ENCODE data around the gene OR52B2. TPM values are rescaled to one million over a fixed set of nuclear protein-coding genes. Genes with fewer than 3 reads are reported as not detected.

The OR52B2 gene
- total and polyA plus RNA-seq, 2 experiments from 2014 or later: not detected

GRCh38 chr11:6203327-6203726 is 33.2 kb upstream of the OR52B2 start (continued):
- no peak for TF ChIP-seq REST (IDR thresholded peaks at IDR 0.05; ENCODE audit: unreplicated experiment)

- H3K36me3 ChIP-seq (ENCODE audit: insufficient read depth): no peaks in the 10 kb centered on the region
- H3K27me3 ChIP-seq (ENCODE audit: insufficient read depth): no peaks in the 10 kb centered on the region
- no peak overlapping the region for H2AFZ ChIP-seq
- no peak for DNase-seq (ENCODE audit: low spot score)
- H3K4me1 Mint-ChIP-seq: peaks cover 8% of the 10 kb centered on the region
- H3K9me2 ChIP-seq (ENCODE audit: insufficient read depth): no peaks in the 10 kb centered on the region
- ATAC-seq: no peak
- H3K27me3 Mint-ChIP-seq (ENCODE audit: insufficient read depth, low read depth, poor library complexity): peaks cover 2% of the 10 kb centered on the region
- no peaks in the 10 kb centered on the region for H3K36me3 Mint-ChIP-seq (ENCODE audit: low read depth)
- no peak overlapping the region for H3K27ac ChIP-seq (ENCODE audit: low read depth)
- H3K4me2 ChIP-seq: no peak overlapping the region
- H4K20me1 ChIP-seq (replicated peaks; ENCODE audit: insufficient read depth): peaks cover 5% of the 10 kb centered on the region; the same call in 1 of the 2 replicates
- peaks cover 7% of the 10 kb centered on the region; the same call in 1 of the 2 replicates for H3K4me1 ChIP-seq (ENCODE audit: insufficient read depth)
- H3K4me3 Mint-ChIP-seq: no peak overlapping the region
- no peaks in the 10 kb centered on the region for H3K79me2 ChIP-seq (replicated peaks; ENCODE audit: insufficient read depth)
- no peaks in the 10 kb centered on the region for H3F3A ChIP-seq (replicated peaks; ENCODE audit: low read depth)
- H3K27ac Mint-ChIP-seq: no peak overlapping the region
- H3K4me3 ChIP-seq: no peak overlapping the region
- H3K9me3 Mint-ChIP-seq: no peaks in the 10 kb centered on the region
- TF ChIP-seq, protein P1, sequence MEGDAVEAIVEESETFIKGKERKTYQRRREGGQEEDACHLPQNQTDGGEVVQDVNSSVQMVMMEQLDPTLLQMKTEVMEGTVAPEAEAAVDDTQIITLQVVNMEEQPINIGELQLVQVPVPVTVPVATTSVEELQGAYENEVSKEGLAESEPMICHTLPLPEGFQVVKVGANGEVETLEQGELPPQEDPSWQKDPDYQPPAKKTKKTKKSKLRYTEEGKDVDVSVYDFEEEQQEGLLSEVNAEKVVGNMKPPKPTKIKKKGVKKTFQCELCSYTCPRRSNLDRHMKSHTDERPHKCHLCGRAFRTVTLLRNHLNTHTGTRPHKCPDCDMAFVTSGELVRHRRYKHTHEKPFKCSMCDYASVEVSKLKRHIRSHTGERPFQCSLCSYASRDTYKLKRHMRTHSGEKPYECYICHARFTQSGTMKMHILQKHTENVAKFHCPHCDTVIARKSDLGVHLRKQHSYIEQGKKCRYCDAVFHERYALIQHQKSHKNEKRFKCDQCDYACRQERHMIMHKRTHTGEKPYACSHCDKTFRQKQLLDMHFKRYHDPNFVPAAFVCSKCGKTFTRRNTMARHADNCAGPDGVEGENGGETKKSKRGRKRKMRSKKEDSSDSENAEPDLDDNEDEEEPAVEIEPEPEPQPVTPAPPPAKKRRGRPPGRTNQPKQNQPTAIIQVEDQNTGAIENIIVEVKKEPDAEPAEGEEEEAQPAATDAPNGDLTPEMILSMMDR (conservative IDR thresholded peaks at IDR 0.05; ENCODE audit: low read depth in 2 of 2): no peak
- no peak for TF ChIP-seq ZNF462 (CRISPR knock-in tag; IDR thresholded peaks at IDR 0.05)
- TF ChIP-seq POLR2AphosphoS5 (IDR thresholded peaks at IDR 0.05; ENCODE audit: low read depth): no peak
- no peak for TF ChIP-seq NANOG (IDR thresholded peaks at IDR 0.05; ENCODE audit: borderline replicate concordance)
- no peak for TF ChIP-seq EZH2phosphoT487 (IDR thresholded peaks at IDR 0.05; ENCODE audit: unreplicated experiment)
- no peak for TF ChIP-seq CREB1 (CRISPR knock-in tag; IDR thresholded peaks at IDR 0.05; ENCODE audit: low read depth)
- TF ChIP-seq JUNB (IDR thresholded peaks at IDR 0.05; ENCODE audit: unreplicated experiment): no peak
- TF ChIP-seq EZH2 (IDR thresholded peaks at IDR 0.05; ENCODE audit: low read depth, unreplicated experiment): no peak
- no peak for TF ChIP-seq STAT1 (IDR thresholded peaks at IDR 0.05; ENCODE audit: unreplicated experiment)
- TF ChIP-seq ZNF114 (CRISPR knock-in tag; IDR thresholded peaks at IDR 0.05): no peak
- no peak for TF ChIP-seq ZNF331 (CRISPR knock-in tag; IDR thresholded peaks at IDR 0.05; ENCODE audit: low read depth)
These were observed 31.9 kb upstream of the OR52B2 start for GRCh38 chr11:6202041-6202440.
